CD1c-positive myeloid dendritic cell (primary cell): ENCODE measurements around the gene TUT1.
A peak's percentile ranks its signal among the peaks of the same experiment; 100 is the strongest.
"Not testable (repeated sequence)": the region's sequence is repeated elsewhere in the genome, so short reads cannot be mapped to it uniquely, and the experiment has no call there.

ENCODE experiments used
- DNase-seq: peaks from one replicate; pipeline ENCODE4 v3.0.0-alpha.2; 2016; ENCODE audit errors: extremely low spot score

Gene TUT1

DNA sequence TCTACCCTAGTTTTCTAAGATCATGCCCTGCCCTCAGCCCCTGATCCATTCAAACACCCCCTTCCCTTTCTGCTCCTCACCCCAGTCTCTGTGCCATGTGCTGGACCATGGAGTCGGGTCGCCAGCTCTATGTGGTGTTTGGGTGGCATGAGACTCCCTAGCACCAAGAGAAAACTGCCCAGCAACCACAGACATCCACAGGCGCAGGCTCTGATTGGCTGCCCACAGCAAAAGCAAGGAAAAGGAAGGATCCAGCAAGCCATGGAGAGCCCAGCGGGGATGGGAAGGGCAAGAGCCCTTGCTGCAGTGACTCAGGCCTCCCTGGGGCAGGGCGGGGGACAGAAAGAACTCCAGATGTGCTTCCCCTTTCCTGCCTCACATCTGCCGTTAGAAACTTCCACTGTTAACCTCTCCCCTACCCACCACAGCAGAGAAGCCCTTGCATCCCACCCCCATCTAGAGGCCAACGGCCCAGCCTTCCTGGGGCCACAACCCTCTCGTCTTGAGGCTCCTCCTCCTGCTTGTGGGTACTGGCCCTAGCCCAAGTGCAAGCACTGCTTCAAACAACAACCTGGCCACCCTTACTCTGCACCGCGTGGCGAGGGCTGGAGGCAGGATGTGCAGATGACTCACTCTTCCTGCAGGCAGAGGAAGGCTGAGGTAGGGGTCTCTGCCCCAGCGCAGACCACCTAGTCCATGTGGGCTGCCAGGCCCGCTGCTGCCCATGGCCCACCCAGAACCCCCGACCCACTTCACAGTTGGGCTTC lies 35.0 kb downstream of the TUT1 start:
- peak; percentile 92 for DNase-seq

DNA sequence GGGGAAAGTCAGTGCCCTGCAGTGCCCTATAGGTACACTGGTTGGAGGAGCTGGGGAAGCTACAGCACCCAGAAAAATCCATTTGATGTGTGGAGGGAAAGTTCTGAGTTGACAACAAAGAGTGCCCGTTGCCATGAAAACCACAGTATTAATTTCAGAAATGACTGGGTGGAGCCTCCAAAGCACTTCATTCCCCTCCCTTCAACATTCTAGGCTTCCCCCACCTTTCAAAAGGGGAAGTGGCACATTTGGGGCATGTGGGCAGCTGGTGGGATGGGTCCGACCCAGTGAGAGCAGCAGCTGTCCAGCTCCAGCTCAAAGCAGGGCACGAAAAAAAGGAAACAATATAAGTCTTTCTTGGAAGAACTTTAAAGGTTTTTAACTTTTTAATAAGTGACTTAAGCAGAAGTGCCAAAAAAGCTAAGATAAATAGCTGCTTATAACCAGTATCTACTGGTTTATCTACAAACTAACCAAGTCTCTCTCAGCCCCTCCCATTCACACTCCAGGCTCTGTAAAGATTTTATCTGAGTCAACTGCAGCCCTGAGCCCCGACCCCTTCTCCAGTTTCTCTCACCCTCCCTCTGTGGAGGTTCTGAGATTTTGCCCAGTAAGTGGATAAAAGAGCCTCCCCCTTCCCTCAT lies 35.7 kb downstream of the TUT1 start:
- DNase-seq: peak; percentile 97

DNA sequence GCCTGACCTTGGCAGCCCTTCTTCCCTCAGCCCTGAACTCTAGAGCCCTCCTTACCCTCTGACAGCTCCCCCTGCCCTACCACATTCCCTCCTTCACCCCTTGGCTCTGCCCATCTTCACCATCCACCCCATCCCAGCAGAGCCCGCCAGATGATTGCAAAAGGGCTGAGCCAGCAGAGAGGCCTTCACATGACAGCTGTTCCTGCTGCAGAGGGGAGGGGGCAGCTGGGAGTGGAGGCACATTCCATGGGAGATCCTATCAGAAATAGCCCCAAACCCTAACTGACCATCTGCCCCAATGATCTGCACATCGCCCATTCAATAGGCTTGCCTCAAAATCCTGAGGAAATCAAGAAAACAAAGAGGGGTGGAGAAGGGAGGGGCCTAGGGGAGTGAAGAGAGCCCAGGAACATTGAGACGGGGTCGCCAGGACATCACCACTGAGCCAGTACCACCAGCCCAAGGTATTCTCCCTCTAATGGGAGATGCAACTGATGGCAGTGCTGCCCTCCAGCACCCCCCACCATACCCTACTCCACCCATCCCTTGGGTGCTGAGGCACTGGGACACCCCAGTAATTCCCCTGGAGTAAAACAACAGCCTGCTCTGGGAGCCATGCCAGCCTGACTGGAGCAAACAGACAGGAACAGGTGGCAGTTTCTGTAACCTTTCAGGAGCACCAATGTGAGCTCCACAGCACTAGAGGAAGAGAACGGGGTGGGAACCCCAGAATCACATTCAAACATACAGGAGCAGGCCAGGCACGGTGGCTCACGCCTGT lies 36.7 kb downstream of the TUT1 start:
- DNase-seq: no peak

DNA sequence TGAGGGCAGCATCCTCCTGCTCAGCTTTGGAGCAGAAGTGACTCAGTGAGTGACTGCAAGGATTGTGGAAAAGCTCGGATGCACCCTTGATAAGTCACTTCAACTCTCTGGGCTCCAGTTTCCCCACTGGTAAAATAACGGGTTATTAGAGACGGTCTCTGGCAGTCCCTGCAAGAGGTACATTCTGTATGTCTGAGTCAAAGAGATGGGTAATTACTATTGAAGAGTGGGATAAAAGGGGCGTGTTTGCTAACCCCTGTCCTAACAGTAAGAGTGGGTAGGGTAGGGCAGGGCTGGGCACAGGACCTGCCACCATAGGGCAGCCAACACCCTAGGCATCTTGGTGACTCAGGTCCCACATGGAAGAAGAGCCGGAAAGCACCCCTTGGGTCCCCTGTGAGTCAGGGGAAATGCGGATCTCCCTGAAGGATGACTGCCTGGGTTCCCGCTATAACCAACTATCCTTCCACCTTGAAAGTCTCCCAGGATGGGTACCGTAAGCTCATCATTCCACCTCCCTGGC lies 37.4 kb downstream of the TUT1 start:
- peak; percentile 83 for DNase-seq

DNA sequence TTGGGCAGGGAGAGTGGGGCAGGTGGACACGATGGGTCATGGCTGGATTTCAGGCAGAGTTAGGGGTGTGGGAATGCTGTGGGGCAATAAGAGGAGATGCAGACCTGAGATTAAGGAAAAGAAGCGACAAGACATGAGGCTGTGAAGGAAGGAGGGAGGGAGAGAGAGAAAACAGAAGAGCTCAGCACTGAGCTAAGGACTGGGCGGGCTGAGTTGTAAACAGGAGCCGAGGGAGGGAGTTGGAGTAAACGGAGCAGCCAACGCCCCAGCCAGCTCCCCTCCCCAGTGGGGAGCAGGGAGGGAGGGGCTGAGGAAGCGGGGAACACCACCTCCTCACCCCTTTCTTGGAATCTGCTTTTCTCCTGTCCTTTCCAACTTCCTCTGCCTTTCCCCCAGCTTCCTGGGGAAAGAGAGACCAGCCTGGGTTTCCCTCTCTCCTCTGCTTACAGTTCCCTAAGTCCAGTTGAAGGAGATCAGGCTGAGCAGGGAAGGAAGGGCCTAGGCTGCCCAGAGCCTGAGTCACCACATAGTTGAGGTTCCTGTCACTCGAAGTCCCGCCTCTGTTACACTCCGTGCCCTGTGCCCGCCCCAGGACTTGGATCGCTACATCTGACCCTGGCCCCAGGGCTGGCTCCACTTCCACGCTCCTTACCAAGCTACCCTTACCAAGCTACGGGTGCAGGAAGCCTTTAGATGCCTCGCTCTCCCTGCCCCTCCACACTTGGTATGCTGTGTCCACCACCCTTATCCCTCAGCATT lies 38.1 kb downstream of the TUT1 start:
- peak; percentile 91 for DNase-seq

DNA sequence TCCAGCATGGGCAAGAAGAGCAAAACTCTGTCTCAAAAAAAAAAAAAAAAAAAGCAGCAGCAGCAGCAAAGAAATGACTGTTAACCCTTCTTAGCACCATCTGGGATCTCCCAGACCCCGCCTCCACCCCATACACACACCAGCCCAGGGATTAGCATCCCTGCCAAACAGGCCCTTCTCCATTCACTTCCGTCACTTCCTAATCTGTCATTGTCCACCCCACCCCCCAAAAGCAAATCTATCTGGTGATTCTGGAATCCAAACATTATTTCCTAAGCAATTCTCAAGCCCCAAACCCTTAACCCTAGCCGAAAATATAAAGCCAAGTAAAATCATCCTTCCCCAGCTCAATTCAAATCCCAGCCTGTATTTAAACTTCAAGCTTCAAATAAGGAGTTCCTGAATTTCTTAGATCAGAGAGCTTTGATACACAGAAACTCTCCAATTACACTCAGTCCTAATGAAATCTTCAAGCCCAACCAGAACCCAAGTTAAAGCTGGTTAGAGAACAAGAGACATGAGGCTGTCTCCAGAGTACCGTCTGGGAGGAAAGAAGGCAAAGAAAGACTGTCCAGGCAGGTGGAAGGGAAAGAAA lies 38.7 kb downstream of the TUT1 start:
- peak; percentile 38 for DNase-seq

DNA sequence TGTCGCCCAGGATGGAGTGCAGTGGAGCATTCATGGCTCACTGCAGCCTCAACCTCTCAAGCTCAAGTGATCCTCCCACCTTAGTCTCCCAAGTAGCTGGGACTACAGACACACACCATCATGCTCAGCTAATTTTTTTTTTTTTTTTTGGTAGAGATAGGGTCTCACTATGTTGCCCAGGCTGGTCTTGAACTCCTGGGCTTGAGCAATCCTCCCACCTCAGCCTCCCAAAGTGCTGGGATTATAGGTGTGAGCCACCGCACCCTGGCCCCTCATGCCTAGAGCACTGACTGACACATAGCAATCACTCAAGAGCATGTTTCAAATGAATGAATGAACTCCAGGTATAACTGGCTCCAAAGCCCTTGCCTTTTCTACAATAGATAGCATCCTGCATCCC lies 40.8 kb downstream of the TUT1 start:
- DNase-seq: not testable (repeated sequence)

DNA sequence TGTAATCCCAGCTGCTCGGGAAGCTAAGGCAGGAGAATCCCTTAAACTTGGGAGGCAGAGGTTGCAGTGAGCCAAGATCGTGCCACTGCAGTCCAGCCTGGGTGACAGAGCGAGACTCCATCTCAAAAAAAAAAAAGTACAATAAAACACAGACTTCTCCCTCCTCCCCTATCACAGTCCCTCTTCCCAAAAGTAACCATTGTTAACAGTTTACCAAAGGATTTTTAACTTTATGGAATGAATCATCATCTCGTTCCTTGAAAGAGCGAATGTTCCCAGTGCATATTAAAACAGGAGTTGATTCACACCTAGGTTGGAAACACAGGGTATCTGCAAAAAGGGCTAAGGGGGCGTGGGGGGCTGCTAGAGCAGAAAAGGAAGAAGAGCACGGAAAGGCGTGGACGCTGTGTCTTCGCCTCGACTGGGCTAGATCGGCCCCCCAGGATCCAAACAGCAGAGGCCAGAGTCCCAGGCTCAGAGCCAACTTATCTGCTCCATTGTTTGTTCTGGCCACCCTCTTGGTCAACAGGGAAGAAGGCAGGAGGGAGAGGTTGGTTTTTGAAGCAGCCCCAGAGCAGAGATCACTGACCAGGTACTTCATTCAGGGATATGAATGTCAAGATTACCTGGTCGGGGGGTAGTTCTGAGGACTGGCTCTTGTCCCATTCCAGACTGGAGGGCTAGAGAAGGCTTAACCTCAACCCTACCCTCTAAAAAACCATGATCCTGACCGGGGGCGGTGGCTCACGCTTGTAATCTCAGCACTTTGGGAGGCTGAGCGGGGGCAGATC lies 42.6 kb downstream of the TUT1 start:
- DNase-seq: no peak

DNA sequence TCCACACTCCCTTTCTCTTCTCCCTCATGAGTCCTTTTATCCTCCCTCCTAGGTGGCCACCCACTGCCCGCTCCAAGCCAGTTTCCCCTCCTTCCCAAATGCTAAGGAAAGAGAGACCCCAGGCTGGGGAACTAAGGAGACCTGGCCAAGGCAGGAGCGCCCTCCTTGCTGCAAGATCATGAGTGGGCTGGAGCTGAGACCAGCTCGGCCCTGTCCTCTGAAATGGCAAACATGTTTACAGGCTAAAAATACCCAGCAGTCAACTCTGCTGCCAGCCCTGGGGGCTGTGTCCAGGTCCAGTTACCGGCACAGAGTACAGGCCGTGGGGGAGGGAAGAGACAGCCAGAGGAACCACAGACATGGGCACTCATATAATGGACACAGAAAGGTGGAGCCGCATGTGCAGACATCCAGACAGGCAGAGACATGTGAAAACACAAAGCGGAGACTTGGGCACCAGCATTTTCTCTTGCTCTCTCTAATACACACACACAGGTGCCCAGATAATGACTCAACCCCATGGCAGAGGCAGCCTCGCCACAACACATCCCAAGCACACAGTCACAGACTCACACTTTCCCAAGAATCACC lies 43.5 kb downstream of the TUT1 start:
- DNase-seq: no peak

DNA sequence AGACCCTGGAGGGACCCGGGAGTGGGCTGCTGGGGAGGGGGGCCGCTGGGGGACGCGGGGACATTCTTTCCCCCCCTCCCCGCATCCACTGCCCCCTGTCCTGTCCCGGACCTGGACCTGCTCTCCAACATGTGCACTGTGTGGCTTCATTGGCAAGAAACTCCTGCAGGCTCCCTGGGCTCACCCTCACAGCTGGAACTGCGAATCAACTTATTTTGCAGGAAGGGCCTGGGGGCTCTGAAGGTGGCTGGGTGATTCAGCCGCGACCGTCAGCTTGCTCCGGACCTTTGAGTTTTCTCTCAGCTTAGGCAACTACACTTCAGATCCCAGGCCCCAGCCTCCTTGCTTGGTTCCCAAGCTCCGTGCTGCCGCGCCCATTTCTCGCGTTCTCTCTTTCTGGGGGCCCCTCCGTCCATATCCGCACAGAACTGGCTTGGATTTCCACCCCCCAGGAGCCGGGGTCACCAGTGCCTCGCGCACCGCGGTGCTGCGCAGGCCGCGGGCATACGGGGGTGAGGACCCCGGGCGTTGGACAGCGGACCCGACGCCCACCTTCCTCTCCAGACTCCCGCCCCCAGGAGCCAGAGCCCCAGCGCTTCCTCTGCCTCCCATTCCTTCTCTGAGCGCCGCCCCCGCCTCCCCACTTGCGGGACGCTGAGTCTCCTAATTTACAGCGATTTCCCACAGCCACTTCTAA lies 44.2 kb downstream of the TUT1 start:
- DNase-seq: no peak

DNA sequence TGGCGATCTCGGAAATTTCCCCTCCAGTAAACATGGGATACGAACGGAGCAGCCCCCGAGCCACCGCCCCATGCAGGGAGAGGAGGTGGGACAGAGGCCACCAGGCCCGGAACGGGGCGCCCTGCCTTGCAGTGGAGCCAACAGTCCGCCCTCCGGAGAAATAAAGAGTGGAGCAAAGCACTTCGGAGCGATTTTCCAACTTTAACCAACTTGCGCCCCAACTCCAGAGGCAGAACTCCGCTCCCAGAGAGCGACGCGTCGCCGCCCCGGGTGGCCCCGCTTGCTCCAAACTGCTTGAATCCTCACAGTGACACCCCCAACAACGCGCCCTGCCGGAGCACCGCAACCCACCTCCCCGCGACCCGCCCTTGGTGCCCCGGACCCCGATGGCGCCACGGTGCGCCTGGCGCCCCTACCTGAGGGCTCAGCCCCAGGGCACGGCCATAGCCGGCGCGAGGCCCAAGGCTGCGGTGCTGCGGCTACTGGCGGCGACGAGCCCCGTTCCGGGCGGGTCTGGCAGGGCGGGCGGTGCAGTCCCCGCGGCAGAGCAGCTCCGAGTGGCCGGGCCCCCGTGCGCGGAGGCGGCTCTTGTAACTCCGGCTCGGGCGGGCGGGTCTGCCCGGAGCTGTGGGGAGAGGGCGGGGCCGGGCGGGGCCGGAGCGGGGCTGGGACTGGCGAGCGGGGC lies 44.9 kb downstream of the TUT1 start, which contains the start of gene AHNAK:
TSS of gene AHNAK (minus strand) at position 563 of the 685 bp plus-strand sequence. CDS start 10,708 bp downstream, outside the sequence.
- peak; percentile 87 for DNase-seq

DNA sequence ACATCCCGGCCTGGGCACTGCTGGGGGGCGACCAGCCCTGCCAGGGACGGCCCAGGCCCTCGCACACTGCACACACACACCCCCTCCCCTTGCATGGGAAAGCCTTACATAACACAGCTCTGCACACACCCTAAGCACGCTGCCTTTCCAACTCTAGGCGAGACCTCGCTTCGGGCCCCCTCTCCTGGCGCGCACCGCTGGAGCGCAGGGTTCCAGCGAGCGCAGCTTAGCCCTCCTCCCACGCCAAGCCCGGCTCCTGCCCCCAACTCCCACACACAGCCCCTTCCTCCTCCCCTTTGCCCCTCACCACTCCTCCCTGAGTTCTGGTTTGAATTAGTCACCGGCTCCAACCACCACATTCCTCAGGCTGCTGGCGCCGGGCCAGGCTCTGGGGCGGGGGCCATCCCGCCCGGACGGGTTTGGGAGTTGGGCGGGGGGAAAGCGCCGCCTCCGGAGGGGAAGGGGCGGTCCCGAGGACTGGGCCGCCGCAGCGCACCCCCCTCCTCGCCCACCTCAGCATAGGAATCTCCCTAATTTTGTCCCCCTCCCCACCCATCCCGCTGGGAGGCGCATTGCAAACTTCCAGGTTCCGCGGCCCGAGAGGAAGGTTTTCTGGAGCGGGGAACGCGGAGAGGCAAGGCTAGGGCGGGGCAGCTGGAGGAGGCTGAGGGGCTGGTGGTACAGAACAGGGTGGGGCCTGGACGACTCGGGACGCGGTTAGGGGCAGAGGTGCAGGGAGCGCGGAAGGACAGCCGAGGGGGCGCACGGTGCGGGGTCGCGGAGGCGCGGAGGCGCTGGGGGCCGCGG lies 45.7 kb downstream of the TUT1 start:
- peak; percentile 90 for DNase-seq

DNA sequence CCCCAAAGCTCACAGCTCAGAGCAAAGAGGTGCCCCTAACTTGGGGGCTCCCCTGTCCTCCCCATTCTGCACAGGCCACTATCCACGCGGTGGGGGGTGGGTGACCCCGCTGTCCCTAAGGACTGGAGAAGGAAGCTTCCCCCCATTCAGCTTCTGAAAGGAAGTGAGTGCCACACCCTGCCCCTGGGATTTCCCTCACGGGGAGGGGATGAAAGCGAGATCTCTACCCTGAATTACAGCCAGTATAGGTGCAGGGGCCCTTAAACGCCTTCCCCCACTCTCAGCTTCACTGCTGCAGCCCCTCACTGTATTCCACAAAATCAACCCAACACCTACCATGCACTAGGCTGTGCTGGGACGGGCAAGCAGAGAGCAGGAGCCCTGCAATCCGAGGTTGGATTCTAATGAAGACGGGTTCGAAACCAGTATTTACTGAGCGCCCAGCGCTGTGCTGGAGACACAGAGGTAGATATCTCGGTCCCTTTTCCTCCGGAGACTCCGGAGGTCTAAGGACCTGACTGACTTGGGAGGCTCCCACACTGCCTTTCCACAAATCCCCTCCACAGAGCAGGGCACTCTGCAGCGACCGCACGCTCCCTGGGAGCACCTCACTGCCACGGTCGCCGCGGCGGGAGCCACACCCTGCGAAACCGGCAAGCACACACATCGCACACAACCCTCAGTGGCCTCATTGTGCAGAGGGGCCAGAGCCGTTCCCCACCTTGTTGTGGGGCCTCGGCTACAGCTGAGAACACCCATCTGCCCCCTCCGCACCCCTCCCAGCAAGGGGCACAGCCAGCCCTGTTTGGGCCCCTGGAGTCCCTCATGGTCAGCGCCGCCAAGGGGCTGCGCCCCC lies 46.5 kb downstream of the TUT1 start:
- DNase-seq: peak; percentile 60

DNA sequence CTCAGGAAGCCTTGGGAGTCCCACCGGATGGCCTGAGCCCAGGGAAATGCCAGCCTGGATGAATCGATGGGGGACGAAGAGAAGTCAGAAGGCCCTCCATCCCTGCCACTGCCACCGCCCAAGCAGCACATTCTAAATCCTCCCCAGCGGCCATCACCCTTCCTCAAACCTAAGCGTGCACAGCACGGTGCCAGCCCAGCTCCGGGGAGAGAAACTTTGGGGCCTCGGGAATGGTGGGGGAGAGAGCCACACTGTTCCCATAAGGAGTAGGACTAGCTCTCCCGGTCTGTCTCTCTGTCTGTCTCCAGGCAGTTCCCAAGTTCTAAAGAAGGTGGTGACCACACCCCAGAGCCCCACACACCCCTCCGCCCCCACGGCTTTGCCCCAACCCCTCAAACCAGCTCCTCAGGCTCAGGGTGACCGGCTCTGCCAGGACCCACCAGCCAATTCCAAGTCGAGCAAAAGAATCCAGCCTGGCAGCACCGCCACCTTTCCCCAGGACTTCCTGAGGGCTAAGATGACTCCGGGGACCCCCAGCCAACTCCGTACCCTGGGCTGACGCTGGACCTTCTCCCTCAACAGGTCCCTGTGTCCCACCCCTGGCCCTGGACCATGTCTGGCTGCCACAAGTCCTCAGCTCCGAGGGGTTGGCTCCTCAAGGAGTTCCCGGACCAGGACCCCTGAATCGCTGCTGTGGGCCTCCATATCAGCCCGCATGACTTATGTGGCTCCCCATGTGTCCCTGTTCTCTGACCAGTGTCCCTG lies 47.5 kb downstream of the TUT1 start:
- no peak for DNase-seq

DNA sequence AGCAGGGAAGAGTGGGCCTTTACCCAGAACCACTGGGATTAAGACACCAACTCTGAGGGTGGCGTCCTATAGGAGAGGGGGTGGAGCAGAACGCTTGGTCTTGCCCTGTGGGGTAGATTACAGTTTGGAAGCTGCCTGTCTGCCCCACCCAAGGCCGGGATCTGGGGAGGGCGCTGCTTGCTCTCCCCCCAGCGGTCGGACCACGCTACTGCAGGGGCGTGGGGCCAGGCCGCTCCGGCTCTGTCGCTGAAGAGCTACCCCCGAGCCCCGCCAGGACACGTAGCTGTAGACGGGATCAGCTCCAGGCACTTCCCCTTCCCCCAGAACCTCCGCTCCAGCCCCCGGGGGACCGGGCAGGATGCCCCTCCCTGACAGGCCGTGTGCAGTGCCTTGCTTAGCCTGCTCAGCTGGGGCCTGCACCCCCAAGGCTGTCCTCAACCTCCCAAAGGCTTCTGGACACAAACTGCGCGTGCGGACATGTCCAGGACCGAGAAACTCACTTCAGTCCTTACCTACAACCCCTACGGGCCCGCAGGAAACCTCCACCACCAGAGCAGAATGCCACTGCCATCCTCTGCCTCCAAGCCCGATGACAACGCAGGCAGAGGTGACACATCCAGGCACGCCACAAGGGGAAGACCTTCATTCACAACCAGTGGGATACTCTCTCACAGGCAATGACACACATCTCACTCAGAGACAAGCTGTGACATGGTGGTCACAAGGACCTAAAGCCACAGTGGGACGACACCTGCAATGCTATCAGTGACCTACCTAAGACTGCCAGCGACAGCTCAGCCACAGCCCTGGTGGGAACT lies 48.4 kb downstream of the TUT1 start:
- peak; percentile 85 for DNase-seq
